ENCODE data around the gene KLHL8.
"Not testable (repeated sequence)": the region's sequence is repeated elsewhere in the genome, so short reads cannot be mapped to it uniquely, and the experiment has no call there.

The KLHL8 gene

DNA sequence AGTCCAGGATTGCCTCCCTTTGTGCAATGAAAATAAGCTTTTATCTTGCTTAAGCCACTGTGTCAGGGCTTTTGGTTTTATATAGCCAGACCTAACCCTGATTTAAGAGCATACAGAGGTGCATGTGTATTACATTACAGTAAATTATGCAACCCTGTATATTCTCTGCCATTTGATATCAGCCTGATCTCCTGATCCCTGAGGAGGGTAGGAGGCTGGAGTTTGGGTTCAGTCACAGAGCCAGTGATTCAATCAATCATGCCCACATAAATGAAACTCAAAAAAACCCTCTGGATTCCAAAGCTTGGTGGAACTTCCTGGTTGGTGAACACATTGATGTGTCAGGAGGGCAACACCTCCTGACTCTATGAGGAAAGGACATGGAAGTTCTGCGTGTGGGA lies 7.3 kb upstream of the KLHL8 start:
- TF ChIP-seq CTCF (IDR thresholded peaks at IDR 0.05; ENCODE audit: low read depth, low read length): no peak
- H3K36me3 ChIP-seq: no peaks in the 10 kb centered on the region

DNA sequence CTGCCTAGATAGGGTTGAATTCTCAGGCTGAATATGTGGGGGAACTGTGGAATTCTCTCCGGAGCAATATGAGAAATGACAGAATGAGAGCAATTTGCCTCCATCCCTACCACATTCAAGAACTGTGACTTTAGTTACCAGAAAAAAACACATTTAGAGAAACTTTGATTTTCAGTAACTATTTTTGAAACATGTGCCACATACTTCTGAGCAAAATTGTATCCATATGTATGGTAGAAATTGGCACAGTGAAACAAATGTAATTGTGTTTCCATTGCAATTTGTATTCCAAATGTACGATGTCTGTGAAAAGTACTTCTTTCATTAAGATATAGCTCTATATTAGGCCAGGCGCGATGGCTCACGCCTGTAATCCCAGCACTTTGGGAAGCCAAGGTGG lies 5.5 kb upstream of the KLHL8 start:
- H3K9me3 ChIP-seq: no peaks in the 10 kb centered on the region
- no peak for DNase-seq
- no peaks in the 10 kb centered on the region; the same call in 1 of the 2 replicates for H3K4me1 ChIP-seq
- H3K36me3 ChIP-seq: no peaks in the 10 kb centered on the region
- no peak overlapping the region for H3K4me3 ChIP-seq (ENCODE audit: low read depth, low read length)
- TF ChIP-seq CTCF (IDR thresholded peaks at IDR 0.05; ENCODE audit: low read depth, low read length): no peak
- H3K27me3 ChIP-seq: no peaks in the 10 kb centered on the region

More for the DNA sequence above, 7.3 kb upstream of the KLHL8 start:
- H3K27me3 ChIP-seq: no peaks in the 10 kb centered on the region
- DNase-seq: no peak
- no peak overlapping the region for H3K4me3 ChIP-seq (ENCODE audit: low read depth, low read length)
- no peaks in the 10 kb centered on the region; the same call in 1 of the 2 replicates for H3K4me1 ChIP-seq
- no peaks in the 10 kb centered on the region for H3K9me3 ChIP-seq

DNA sequence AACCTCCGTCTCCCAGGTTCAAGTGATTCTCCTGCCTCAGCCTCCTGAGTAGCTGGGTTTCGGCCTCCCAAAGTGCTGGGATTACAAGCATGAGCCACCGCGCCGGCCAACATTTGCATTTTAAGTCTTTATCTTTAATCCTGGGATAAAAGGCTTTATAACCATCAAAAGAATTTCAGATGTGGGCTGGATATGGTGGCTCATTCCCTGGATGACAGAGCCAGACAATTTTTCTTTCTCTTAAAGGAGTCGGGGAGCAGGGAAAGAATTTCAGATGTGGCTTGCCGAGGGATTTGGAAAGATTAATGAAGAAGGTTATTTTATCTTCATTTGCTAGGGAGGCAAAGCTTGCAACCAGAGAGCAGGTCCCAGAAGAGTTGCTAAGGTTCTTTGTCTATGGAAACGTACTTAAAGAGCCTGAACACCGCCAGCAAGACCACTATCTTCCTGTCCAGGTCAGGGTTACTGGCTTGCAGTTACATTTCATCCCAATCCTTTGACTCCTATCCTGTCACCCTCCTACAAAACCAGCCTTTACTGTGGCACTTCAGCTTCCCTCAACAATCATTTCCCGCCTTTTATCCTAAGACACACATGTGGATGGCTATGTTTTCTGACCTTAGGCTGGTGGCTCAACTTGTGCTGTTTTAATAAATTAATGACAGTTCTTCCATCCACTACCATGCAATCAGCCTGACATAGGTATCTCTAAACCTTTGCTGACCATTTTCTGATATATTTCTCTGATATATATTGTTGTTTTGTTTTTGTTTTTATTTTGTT lies 3.9 kb upstream of the KLHL8 start:
- Histone ChIP-seq H3K4me3 (ENCODE audit: low read depth, low read length) (no peak overlapping the region), H3K4me1 (no peaks in the 10 kb centered on the region; the same call in 1 of the 2 replicates), H3K27me3 (no peaks in the 10 kb centered on the region), H3K9me3 (no peaks in the 10 kb centered on the region), H3K36me3 (peaks cover 4% of the 10 kb centered on the region)
- no peak for DNase-seq
- TF ChIP-seq CTCF (IDR thresholded peaks at IDR 0.05; ENCODE audit: low read depth, low read length): no peak

DNA sequence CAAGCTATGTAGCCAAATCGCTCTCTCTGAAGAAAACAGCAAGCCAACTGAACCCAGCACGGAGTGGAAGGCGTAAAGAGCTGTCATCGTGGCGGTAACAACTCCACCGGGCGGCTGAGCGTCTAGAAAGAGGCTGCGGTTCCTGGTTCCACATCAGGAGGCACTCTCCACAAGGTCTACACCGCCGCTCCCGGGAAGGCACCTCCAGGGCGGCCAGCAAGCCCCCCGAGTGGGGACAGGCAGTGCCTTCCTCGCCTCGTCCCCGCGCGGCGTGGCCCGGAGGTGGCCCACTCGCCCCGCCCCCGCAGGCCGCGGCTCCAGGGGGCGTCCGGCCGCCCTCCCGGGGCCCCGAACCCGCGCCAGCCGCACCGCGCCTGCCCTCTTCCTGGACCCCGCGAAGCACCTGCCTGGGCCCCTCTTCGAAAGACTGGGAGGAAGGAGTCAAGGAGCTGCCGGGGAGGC lies 755 bp downstream of the KLHL8 start:
- peak overlapping the region; percentile 99 for H3K4me3 ChIP-seq (ENCODE audit: low read depth, low read length)
- H3K36me3 ChIP-seq: peaks cover 4% of the 10 kb centered on the region
- peak; percentile 47 for DNase-seq
- TF ChIP-seq CTCF (IDR thresholded peaks at IDR 0.05; ENCODE audit: low read depth, low read length): peak; percentile 25
- no peaks in the 10 kb centered on the region for H3K27me3 ChIP-seq
- H3K4me1 ChIP-seq: no peaks in the 10 kb centered on the region
- H3K9me3 ChIP-seq: no peaks in the 10 kb centered on the region

DNA sequence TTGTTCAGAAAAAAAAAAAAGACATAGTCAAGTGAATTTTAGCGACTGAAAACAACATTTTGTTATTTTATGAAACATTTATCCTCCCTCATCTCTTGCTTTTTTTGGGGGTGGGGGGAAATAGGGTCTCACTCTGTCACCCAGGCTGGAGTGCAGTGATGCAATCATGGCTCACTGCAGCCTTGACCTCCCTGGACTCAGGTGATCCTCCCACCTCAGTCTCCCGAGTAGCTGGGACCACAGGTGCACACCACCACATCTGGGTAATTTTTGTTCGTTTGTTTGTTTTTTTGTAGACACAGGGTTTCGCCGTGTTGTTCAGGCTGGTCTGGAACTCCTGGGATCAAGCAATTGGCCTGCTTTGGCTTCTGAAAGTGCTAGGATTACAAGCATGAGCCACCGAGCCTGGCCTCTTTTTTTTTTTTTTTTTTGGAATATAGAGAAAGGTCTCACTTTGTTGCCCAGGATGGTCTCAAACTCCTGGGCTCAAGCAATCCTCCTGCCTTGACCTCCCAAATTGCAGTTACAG lies 3.1 kb downstream of the KLHL8 start:
- not testable (repeated sequence) for DNase-seq; H3K4me1 ChIP-seq; H3K4me3 ChIP-seq (ENCODE audit: low read depth, low read length); H3K27me3 ChIP-seq; H3K36me3 ChIP-seq; H3K9me3 ChIP-seq

DNA sequence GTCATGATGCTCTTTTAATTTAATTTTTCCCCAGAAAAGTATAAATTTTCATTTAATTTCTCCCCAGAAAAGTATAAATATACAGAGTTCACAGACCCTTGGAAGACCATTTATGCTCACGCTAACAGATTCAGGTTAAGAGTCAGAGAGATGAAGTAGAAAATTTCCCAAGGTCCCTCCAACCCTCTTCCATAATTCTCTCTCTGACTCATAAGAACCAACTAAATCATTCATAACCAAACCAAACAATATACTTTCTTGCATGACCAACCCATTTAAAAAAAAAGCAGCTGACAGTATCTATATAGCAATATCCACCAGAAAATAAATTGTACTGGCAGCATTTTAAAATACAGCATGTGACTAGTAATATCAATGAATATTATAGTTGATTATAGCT lies 3.9 kb downstream of the KLHL8 start:
- Histone ChIP-seq H3K36me3 (peaks cover 4% of the 10 kb centered on the region), H3K27me3 (no peaks in the 10 kb centered on the region), H3K9me3 (no peaks in the 10 kb centered on the region), H3K4me1 (no peaks in the 10 kb centered on the region; the same call in 1 of the 2 replicates), H3K4me3 (ENCODE audit: low read depth, low read length) (no peak overlapping the region)
- TF ChIP-seq CTCF (IDR thresholded peaks at IDR 0.05; ENCODE audit: low read depth, low read length): no peak
- no peak for DNase-seq
